ENCODE measurements around the gene ST3GAL4. TPM values are rescaled to one million over a fixed set of nuclear protein-coding genes. Genes with fewer than 3 reads are reported as not detected.
"Not testable (repeated sequence)": the region's sequence is repeated elsewhere in the genome, so short reads cannot be mapped to it uniquely, and the experiment has no call there.

Gene ST3GAL4
- total and polyA plus RNA-seq, 3 donors from 2014 or later = 102 to 221 (median 212) TPM

DNA sequence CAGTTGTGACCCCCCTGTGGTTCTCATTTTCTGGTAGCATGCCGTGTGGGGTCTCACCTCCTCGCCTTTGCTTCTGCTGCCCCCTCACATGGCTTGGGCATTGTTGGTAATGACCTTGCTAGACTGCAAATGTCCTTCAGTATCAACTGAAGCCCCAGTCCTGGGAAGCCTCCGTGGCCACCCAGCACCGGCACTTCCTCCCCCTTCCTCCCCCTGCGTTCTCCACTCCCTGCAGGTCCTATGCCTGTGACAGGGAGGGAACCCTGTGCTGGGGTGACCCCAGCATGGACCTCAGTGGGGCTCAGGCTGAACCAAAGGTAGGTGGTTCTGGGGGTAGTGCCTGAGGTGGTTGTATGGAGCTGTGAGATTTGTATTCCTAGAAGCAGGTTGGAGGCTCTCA lies 5.9 kb downstream of the ST3GAL4 start:
- H3K27ac ChIP-seq = peak overlapping the region in 1 of 2 donors; percentile 87
- H3K27me3 ChIP-seq = no peaks in the 10 kb centered on the region
- intact Hi-C loops (cut with DNase I; ENCODE audit: low total_unique reads) = no loop called here
- TF ChIP-seq, protein P1, sequence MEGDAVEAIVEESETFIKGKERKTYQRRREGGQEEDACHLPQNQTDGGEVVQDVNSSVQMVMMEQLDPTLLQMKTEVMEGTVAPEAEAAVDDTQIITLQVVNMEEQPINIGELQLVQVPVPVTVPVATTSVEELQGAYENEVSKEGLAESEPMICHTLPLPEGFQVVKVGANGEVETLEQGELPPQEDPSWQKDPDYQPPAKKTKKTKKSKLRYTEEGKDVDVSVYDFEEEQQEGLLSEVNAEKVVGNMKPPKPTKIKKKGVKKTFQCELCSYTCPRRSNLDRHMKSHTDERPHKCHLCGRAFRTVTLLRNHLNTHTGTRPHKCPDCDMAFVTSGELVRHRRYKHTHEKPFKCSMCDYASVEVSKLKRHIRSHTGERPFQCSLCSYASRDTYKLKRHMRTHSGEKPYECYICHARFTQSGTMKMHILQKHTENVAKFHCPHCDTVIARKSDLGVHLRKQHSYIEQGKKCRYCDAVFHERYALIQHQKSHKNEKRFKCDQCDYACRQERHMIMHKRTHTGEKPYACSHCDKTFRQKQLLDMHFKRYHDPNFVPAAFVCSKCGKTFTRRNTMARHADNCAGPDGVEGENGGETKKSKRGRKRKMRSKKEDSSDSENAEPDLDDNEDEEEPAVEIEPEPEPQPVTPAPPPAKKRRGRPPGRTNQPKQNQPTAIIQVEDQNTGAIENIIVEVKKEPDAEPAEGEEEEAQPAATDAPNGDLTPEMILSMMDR (IDR thresholded peaks at IDR 0.05) = no peak
- no peak for TF ChIP-seq POLR2A (IDR thresholded peaks at IDR 0.05)
- WGBS, 2 donors = 36 to 42% methylated on average over 3 to 5 of the region's 5 CpGs
- DNase-seq = no peak
- peaks cover 79% of the 10 kb centered on the region for H3K4me1 ChIP-seq
- no peak overlapping the region for H3K4me3 ChIP-seq
- no peaks in the 10 kb centered on the region for H3K36me3 ChIP-seq (ENCODE audit: low read depth, missing control alignments)
- H3K9me3 ChIP-seq = no peaks in the 10 kb centered on the region

DNA sequence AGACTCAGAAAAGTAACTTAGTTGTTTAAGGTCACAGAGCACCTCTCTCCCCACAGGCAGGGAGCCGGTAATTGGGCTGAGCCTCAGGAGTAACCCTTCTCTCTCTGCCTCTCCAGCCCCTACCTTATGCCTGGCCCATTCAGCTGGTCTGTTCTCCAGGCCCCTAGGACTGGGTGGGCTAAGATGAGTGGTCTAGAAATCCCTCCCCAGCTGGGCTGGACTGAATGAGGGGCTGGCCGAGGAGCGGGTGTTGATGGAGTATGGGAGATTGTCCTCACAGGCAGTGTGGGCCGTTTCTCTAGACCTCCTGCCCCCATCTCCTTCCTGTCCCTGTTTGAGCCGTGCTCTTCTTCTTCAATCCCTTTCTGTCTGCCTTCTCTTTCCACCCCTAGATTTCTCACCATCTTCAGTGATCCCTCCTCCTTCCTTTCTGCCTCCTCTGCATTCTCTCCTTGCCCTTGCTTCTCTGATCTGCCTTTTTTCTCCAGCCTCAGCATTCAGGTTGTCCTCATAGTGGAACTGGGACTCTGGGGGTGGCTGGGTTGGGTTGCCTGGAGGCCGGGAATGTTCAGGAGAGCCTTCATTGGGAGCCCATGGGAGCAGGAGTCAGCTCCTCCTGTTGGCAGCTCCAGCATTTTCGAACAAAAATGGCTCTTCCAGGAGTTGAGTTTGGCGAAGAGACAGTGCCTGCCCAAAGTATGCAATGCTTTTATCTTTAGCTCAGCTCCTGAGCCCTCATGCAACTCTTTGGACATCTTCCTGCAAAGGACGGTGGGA lies 7.6 kb downstream of the ST3GAL4 start:
- no peak overlapping the region for H3K4me3 ChIP-seq
- WGBS, 2 donors = 35 to 42% methylated on average over 9 of the region's 9 CpGs
- H3K4me1 ChIP-seq = peaks cover 84% of the 10 kb centered on the region
- no peaks in the 10 kb centered on the region for H3K27me3 ChIP-seq
- intact Hi-C loops (cut with DNase I; ENCODE audit: low total_unique reads) = no loop called here
- H3K9me3 ChIP-seq = no peaks in the 10 kb centered on the region
- no peak for DNase-seq
- peak overlapping the region; percentile 10 to 87 for H3K27ac ChIP-seq
- no peaks in the 10 kb centered on the region for H3K36me3 ChIP-seq (ENCODE audit: low read depth, missing control alignments)
- TF ChIP-seq, protein P1 (IDR thresholded peaks at IDR 0.05) = no peak
- no peak for TF ChIP-seq POLR2A (IDR thresholded peaks at IDR 0.05)

DNA sequence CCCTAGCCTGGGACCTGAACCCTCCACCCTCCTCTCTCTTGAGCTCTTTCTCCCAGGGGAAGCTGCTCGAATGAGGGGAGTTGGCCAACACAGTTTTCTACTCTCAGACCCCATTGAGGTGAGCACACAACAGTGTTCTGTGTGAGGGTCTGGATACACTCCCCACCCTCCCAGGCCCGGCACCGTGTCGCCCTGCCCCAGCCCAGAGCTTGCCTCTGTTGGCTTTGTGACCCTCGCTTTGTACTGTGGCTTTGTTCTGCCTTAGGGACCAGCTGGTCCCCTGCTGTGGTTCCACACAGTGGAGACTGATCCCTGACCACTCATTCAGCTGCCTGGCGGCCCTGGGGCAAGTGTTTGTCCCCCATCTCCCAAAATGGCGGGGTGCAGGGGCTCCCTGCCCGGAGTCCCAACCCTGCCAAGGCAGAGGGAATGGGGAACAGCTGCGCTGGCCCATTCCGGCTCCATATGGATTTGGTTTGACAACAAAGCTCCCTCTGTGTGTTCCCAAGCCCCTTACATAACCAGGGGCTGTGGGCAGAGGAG lies 8.3 kb downstream of the ST3GAL4 start:
- Histone ChIP-seq H3K36me3 (ENCODE audit: low read depth, missing control alignments) (no peaks in the 10 kb centered on the region), H3K4me3 (no peak overlapping the region), H3K9me3 (no peaks in the 10 kb centered on the region), H3K27ac (peak overlapping the region; percentile 12 to 87), H3K27me3 (no peaks in the 10 kb centered on the region), H3K4me1 (peaks cover 79% of the 10 kb centered on the region)
- WGBS, 2 donors = 54 to 68% methylated on average over 5 to 10 of the region's 10 CpGs
- intact Hi-C loops (cut with DNase I; ENCODE audit: low total_unique reads) = no loop called here
- TF ChIP-seq POLR2A (IDR thresholded peaks at IDR 0.05) = no peak
- TF ChIP-seq, protein P1 (IDR thresholded peaks at IDR 0.05) = no peak
- no peak for DNase-seq

DNA sequence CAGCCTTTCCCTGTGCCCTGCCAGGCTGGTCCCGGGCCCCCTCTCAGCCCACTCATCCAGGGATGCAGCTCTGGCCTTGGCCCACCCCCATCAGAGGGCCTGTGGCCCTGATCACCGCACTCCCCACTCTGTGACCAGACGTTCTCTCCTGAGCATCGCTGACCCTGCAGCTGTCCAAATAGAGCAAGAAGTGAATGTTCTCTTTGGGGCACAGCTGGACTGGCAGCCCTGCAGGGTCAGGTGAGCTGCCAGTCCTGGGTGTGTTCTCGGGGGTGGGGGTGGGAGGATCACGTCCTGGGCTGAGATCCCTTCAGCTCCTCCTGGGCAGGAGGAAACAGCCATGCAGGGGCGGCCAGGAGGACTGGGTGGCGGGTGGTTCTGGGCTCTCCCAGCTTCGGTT lies 9.2 kb downstream of the ST3GAL4 start:
- WGBS, 2 donors = 74% methylated on average over 4 of the region's 9 CpGs; no CpG with 5 or more reads in 1 of the 2 donors
- peaks cover 70% of the 10 kb centered on the region for H3K4me1 ChIP-seq
- DNase-seq; intact Hi-C loops (cut with DNase I; ENCODE audit: low total_unique reads); H3K4me3 ChIP-seq; H3K9me3 ChIP-seq; H3K36me3 ChIP-seq (ENCODE audit: low read depth, missing control alignments); H3K27ac ChIP-seq; H3K27me3 ChIP-seq: not testable (repeated sequence)

DNA sequence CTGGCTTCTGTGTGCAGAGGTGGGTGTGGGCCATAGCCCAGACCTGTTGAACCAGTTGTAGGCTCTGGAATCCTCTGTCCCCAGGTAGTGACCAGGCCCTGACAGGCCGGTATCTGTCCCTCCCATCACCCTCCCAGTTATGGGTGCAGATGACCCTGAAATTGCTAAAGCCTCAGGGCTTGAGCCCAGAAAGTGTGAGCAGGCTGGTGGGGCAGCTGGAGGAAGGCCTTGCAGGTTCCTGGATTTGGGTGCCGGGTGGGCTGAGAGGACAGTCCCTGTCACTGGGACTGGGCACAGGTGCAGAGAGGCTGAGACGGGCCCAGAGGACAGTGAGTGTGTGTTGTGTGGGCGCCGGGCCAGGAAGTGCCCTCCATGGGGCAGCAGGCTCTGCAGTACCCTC lies 10.0 kb downstream of the ST3GAL4 start:
- DNase-seq; intact Hi-C loops (cut with DNase I; ENCODE audit: low total_unique reads); H3K9me3 ChIP-seq; H3K4me3 ChIP-seq; H3K27me3 ChIP-seq; H3K36me3 ChIP-seq (ENCODE audit: low read depth, missing control alignments): not testable (repeated sequence)
- H3K4me1 ChIP-seq = peaks cover 62% of the 10 kb centered on the region
- WGBS, 2 donors = 34 to 64% methylated on average over 2 to 5 of the region's 5 CpGs
- peak overlapping the region in 1 of 2 donors; percentile 9 for H3K27ac ChIP-seq

Data from testis (tissue), 3 donors.